8988T (cell line): ENCODE data around the gene SLC4A1AP.
A peak's percentile ranks its signal among the peaks of the same experiment; 100 is the strongest.
"Not testable (repeated sequence)": the region's sequence is repeated elsewhere in the genome, so short reads cannot be mapped to it uniquely, and the experiment has no call there.

Experiments
- DNase-seq: peaks from one replicate; pipeline ENCODE4 v3.0.0; 2011

Gene SLC4A1AP, protein sequence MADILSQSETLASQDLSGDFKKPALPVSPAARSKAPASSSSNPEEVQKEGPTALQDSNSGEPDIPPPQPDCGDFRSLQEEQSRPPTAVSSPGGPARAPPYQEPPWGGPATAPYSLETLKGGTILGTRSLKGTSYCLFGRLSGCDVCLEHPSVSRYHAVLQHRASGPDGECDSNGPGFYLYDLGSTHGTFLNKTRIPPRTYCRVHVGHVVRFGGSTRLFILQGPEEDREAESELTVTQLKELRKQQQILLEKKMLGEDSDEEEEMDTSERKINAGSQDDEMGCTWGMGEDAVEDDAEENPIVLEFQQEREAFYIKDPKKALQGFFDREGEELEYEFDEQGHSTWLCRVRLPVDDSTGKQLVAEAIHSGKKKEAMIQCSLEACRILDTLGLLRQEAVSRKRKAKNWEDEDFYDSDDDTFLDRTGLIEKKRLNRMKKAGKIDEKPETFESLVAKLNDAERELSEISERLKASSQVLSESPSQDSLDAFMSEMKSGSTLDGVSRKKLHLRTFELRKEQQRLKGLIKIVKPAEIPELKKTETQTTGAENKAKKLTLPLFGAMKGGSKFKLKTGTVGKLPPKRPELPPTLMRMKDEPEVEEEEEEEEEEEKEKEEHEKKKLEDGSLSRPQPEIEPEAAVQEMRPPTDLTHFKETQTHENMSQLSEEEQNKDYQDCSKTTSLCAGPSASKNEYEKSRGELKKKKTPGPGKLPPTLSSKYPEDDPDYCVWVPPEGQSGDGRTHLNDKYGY

DNA sequence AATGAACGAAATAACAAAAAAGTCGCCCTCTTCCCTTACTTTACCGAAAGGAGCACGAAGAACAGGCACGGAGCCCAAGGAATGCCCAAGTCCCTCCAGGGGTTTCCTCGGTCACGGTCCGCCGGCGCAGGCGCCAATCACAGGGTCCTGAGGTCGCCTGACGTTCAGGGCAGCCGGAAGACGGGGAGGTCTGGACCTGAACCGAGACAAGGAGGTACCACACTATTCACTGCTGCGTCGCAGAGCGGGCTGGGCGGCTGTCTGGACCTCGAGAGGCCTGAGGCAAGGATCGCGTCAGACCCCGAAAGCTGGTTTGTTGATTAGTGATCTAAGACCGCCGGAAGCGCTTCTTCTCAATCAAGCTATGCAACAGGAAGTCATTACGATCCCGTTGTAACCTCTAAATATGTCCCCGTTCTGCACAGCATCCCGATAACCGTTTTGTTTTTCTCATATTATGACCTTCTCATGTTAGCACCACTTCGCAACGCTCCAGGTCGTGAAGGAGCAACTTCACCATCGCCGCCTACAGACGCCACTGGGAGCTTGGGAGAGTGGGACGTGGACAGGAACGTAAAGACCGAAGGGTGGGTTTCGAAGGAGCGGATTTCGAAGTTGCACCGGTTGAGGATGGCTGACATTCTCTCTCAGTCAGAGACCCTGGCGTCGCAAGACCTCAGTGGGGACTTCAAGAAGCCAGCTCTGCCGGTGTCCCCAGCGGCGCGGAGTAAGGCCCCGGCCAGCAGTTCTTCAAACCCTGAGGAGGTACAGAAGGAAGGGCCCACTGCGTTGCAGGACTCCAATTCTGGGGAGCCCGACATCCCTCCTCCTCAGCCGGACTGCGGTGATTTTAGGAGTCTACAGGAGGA is at the start of gene SLC4A1AP, which contains the start of gene SUPT7L:
TSS of gene SLC4A1AP (plus strand) at position 605 of the 869 bp plus-strand sequence. CDS start at position 631, 26 bp downstream.
TSS of gene SUPT7L (minus strand) at position 330 of the 869 bp plus-strand sequence. CDS start 1,422 bp downstream, outside the sequence.
- DNase-seq = peak; percentile 44

GRCh38 chr2:27613985-27614384 is 49.7 kb upstream of the SLC4A1AP start:
- no peak for DNase-seq

- DNase-seq = no peak
These were observed 48.4 kb upstream of the SLC4A1AP start for GRCh38 chr2:27615316-27615715.

DNA sequence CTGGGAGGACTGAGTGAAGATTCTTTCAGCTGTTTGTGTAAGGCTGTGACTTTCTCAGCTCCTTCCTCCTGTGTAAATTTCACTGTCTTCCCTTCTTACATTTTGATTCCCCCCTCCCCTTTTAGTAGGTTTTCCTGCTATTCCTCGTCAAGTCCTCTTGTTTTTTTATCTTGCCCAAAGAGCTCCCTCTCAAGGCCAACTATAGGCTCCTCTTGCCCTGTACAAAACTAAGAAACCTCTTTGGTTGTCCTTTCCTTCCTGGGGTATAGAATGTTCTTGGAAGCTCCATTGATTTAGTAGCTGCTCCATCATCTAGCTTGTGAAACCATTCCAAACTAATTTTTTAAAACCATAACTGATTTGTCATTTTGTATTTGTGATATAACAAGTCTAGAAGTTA is 42.2 kb upstream of the SLC4A1AP start:
- DNase-seq = no peak

DNA sequence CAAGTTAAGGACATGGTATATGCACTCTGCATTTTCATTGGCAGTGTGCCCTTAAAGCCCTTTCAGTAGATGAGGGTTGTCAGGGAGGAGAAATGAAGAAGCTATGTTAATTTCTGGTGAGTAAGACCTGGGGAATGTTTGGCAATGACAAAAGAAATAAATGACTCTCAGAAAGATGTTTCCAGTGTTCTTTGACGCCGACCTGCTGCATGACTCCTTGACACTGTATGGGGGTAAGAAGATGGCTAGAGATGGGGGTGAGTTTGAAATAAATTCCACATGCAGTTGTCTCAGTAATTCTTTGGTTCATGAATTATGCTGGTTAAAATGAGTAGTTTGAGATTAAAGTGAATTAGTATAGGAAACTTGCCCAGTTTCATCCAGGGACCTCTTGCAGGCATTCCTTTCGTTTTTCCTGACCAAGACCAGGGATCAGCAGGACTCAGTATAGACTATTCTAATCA is 40.7 kb upstream of the SLC4A1AP start:
- no peak for DNase-seq

- no peak for DNase-seq
These were observed 38.7 kb upstream of the SLC4A1AP start for GRCh38 chr2:27624943-27625342.

DNA sequence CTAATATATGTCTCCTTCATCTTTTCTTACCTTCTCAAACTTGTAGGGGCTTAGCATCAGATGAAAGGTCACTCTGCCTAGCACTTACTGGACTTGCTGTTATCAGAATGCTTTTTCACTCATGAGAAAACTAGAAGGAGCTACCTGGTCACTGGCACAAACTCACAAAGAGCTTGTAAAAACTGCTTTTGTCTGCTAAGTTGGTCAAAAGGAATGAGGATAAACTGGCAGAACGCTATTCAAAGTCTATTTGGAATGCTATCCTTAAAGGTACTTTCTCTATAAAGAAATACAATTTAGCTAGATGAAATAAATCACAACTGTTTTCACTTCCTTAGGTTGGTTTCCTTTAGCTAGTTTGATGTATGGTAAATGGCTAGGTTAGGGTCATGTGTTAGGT is 37.4 kb upstream of the SLC4A1AP start:
- DNase-seq = not testable (repeated sequence)

DNA sequence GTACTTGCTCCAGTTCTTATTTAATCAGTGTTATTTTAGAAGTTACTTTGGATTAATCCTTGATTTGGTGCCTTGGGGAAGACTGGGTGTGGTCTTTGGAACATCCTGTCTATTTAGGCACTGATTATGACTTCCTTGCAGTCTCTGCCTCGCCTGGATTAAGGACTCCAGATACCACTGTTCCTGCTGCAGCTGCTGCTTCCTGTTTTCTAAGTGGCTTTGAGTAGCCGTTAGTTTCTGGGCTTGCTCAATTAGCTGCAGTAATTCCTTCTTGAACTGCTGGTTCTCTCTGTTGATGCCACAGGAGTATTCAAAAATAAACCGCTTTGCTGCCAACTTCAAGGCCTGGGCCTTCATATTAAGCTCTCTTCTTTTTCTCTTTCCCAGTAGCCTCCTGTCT is 36.8 kb upstream of the SLC4A1AP start:
- DNase-seq = not testable (repeated sequence)

DNA sequence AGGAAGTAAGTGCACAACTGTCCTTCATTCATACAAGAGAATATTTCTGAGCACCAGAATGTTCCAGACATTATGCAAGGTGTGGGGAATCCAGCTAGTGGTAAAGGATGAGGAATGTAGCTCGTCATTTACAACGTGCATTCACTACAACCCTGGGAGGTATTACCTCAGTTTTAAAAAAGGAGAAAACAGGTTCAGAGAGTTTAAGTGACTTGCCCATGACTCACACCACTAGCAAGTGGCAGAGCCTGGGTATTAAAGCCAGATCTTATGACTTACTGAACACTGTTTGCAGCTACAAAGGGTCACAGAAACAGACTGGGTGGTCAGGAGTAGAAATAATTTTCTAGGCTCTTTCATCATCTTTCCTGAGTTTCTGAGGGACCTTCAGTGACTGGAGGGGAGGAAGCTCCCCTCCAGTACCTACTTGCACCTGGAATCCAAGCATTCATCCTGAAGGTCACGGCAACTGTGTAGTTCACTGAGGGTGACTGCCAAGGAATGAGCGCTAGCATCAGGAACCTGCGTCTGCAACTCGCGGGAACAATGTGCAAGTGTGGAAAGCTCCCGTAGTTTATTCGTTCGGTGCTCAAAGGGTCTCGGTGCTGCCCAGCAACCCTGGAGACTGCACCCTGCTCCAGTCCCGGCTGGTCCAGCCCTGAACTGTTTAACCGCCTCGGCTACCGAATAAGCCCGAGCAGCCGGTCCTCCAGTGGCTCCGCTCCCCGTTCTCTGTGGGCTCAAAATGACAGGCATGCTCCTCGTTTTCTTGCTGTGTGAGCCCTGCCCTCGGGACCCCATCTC is 35.5 kb upstream of the SLC4A1AP start:
- no peak for DNase-seq

DNA sequence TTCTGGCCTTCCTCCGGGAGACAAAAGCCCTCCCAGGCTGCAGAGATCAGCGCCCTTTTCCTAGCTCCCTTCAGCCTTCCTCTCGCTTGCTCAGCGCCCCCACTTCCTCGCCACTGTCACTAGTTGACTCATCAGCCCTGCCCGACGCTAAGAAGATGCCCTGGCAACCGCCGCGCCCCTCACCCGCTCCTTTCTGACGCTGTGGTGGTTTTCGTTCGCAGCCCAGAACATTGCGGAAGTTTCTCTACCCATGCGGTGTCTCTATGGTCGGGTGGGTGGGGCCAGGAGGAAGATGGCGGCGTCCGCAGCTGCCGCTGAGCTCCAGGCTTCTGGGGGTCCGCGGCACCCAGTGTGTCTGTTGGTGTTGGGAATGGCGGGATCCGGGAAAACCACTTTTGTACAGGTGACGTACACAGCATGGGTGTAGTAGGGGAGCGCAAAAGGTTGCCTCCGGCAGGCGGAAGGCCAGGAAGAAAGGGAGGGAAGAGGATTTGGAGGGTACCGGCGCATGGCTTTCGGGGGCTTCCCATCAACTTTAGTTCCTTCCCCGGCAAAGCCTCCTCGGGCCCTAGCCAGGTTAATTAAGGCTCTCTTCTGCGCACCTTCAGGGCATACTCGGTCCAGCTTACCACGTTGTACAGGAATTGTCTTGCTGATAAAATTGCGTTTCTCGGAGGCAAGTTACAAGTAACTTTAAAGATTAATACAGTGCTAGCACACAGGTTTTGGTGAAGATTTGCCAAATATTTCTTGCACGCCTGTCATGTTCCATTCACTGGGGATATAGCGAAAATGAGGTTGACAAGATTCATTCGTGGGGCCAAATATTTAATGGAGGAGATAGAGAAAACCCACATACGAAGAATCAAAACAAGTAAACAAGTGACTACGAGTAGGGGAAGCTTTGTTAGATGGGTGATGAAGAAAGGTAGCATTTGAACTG is 34.7 kb upstream of the SLC4A1AP start, which contains the start of the genes CCDC121 and GPN1:
TSS of gene CCDC121 (minus strand) at position 246 of the 943 bp plus-strand sequence. CDS start 1,213 bp downstream, outside the sequence.
TSS of gene GPN1 (plus strand) at position 284 of the 943 bp plus-strand sequence. CDS start at position 293, 9 bp downstream.
- DNase-seq = peak; percentile 57

- DNase-seq = not testable (repeated sequence)
These were observed 33.4 kb upstream of the SLC4A1AP start for GRCh38 chr2:27630257-27630656.

GRCh38 chr2:27634291-27634690 is 29.4 kb upstream of the SLC4A1AP start:
- no peak for DNase-seq

DNA sequence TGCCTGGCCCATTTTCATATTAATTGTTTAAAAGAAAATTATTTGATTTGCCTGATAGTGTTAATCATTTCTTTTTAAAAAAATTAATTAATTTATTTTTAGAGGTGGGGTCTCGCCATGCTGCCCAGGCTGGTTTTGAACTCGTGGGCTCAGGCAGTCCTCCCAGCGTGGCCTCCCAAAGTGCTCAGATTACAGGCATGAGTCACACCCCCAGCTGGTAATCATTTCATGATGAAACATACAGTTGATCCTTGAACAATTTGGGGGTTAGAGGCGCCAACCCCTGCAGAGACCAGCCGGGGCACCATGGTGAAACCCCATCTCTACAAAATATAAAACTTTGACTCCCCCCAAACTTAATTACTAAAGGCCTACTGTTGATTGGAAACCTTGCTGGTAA is 26.9 kb upstream of the SLC4A1AP start:
- DNase-seq = no peak

DNA sequence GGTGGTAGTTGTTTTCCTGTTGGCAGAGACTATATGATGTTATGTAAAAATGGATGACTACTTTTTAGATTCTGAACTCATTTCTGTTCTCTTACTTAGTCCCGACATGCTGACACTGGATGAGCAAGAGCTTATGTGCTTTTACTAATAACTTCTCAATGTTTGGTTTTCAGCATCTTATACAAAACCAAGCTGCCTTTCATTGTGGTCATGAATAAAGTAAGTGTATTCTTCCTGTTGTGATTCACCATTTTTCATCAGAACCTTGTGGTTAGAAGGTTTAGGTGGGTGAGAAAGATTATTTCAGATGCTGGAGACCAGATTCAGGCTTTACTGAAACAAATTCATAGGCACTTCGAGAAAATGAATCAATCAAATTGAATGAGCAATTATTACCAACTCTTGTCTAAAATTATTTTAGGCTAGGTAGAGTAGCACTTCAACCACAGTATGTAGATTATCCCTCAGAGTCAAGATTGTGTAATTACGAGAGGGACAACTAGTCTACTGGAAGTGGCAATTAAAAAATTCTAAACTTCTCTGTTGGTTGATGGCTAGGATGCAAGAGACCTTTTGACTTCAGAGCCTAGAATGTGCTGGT is 25.6 kb upstream of the SLC4A1AP start:
- DNase-seq = no peak

DNA sequence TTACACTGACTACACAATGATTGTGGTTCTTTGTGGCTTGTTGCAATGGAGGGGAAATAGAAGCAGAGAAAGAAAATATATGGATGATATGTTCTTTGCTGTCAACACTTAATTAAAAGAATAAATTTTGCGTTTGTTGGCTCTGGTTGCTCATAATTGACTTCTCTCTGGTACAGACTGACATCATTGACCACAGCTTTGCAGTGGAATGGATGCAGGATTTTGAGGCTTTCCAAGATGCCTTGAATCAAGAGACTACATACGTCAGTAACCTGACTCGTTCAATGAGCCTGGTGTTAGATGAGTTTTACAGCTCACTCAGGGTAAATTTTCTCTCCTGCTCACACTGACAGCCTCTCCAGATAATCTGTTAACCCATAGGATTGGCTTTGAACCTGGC is 25.0 kb upstream of the SLC4A1AP start:
- DNase-seq = no peak

- no peak for DNase-seq
These were observed 22.9 kb upstream of the SLC4A1AP start for GRCh38 chr2:27640722-27641245.

- no peak for DNase-seq
These were observed 18.5 kb upstream of the SLC4A1AP start for GRCh38 chr2:27645197-27645596.

GRCh38 chr2:27647289-27647688 is 16.4 kb upstream of the SLC4A1AP start:
- no peak for DNase-seq

DNA sequence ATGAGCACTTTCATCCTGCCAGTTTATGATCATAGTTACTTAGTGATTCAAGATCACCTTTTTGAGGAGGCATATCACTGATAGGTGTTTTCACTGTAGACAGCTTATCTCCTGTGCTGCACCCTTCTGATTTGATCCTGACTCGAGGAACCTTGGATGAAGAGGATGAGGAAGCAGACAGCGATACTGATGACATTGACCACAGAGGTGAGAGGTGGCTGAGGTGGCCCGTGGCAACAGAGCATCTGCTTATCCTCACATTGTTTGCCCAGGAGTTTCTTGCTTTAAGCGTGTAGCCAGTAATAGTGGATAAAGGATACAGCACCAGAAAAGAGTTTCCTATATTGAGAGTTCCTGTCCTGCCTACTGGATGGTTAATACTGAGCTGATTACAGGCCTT is 16.0 kb upstream of the SLC4A1AP start:
- DNase-seq = no peak

- DNase-seq = no peak
These were observed 12.6 kb upstream of the SLC4A1AP start for GRCh38 chr2:27651056-27651455.
